Cardiac fibroblast (primary cell): Measurements from ENCODE around the gene ATP8A2.
A peak's percentile ranks its signal among the peaks of the same experiment; 100 is the strongest.

Experiments
- DNase-seq, 2 donors: peaks; one replicate each; pipeline versions ENCODE4 v3.0.0 to v3.0.0-alpha.2; 2010; ENCODE audit warnings: low read depth in 2 of 2
- H3K4me3 ChIP-seq, 2 donors: replicated peaks in 1 of 2; 1 replicate in 1 of 2; 2 replicates in 1 of 2; pipeline ENCODE4 v1.5.1; 2011; ENCODE audit warnings: low read depth in 2 of 2, low read length in 2 of 2, mild to moderate bottlenecking in 2 of 2, moderate library complexity in 1 of 2
- CTCF ChIP-seq: IDR thresholded peaks from one replicate; pipeline ENCODE4 v1.5.1; 2011; ENCODE audit warnings: low read depth, mild to moderate bottlenecking, low read length, inconsistent platforms

The ATP8A2 gene

DNA sequence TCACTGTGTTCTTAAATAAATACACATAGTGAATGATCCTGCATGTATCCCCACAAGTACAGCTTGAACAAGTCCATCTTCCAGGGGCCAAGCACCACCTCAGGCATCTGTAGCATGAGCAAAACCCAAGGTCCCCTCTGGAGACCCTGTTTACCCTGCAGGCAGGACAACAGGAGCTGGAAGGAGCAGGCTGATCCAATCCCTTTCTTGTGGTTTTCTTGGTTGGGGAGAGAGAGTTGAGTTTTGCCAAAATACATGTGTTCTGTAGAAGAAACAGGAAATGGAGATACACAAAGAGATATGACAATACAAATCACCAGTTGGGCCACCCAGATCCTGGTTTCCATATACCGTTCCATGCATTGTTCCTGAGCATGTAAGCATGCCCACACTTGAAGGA lies 587.2 kb downstream of the ATP8A2 start:
- H3K4me3 ChIP-seq = no peak overlapping the region
- no peak for TF ChIP-seq CTCF
- no peak for DNase-seq

DNA sequence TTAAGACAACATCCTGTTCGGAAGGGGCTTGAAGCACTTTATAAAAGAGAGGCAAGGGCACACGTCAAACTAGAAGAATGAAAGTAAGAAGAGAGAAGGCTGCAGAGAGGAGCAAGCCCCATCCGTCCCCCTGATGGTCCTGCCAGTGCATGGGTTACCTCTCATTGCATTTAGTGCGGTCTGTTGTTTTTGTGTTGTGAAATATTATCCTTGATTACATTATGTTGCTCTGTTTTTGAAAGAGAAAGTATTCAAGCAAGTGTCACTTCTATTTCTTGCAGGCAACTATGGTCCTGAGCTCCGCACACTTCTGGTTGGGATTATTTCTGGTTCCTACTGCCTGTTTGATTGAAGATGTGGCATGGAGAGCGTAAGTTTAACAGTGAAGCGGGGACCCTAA lies 589.5 kb downstream of the ATP8A2 start:
- DNase-seq = no peak
- TF ChIP-seq CTCF = no peak

DNA sequence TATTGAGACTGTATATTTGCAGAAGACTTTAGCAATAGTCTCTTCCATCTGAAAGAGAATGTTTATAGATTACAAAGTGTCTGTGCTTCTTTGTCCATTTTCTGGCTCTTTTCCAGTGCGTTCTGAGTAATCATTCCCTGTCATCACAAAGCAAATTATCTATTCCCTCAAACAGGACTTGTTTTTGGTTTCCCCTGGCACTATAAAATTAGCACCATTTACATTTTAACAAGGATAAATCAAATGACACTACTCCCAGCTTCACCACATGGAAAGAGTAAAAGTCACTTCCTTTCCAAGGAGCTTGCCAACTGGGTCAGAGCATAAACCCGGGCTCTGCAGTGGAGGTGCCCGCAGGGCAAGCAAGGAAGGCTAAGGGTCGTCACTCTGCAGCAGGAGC lies 591.9 kb downstream of the ATP8A2 start:
- H3K4me3 ChIP-seq = no peak overlapping the region
- no peak for TF ChIP-seq CTCF
- peak in 1 of 2 donors; percentile 16 for DNase-seq

More for the DNA sequence above, 589.5 kb downstream of the ATP8A2 start:
- H3K4me3 ChIP-seq = no peak overlapping the region

GRCh38 chr13:25965596-25965995 lies 593.8 kb downstream of the ATP8A2 start:
- H3K4me3 ChIP-seq = no peak overlapping the region
- DNase-seq = no peak
- TF ChIP-seq CTCF = no peak

DNA sequence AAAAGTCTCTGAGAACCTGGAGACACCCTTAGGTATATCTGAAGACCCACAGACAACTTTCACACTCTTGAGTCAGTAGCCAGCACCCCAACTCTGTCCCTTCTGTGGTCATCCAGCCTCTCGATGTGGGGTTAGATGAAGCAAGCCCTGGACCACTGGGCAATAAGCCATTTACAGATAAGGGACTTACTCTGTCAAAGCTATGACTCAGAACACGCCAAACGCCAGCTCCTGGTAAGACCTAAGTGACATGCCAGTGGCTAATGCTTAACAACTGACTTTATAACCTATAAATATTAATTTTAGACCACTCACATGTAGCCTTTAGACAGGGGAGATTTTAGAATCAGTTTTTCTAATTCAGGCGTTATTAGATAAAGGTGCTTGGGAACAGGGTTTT lies 594.3 kb downstream of the ATP8A2 start:
- peak in 1 of 2 donors; percentile 48 for DNase-seq
- no peak overlapping the region for H3K4me3 ChIP-seq
- no peak for TF ChIP-seq CTCF

DNA sequence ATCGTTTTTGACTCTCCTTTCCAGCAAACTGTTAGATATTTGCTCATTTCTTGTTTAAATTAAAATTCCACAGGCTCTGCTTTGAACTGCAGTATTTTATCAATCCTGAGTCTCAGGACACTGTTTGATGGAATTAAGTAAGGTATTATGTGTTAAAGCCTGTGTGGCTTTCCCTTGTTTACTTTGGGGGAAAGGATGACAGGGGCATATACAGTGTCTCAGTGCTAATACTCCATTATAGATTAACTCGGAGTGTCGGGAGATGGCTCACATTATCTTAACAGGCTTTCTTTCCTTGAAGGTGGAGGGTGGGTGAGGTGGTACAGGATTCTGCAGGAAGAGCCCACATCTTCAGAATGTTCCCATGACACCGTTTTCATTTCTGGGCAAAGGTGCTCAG lies 595.4 kb downstream of the ATP8A2 start:
- DNase-seq = no peak
- TF ChIP-seq CTCF = no peak
- H3K4me3 ChIP-seq = no peak overlapping the region

- no peak overlapping the region for H3K4me3 ChIP-seq
- no peak for DNase-seq
- TF ChIP-seq CTCF = no peak
Observed at GRCh38 chr13:25971047-25971446, 599.3 kb downstream of the ATP8A2 start.
